GM10847 (cell line): ENCODE results near the gene UBE2F.

ENCODE experiments used
- POLR2A ChIP-seq: IDR thresholded peaks from 2 replicates; pipeline ENCODE4 v1.6.1; 2011; ENCODE audit not compliant: insufficient read length; ENCODE audit errors: extremely low read depth

The UBE2F gene

GRCh38 chr2:238022594-238023157 is 55.9 kb downstream of the UBE2F start:
- no peak for TF ChIP-seq POLR2A

GRCh38 chr2:238023608-238024007 is 56.8 kb downstream of the UBE2F start:
- TF ChIP-seq POLR2A, result no peak

GRCh38 chr2:238024986-238025385 is 58.2 kb downstream of the UBE2F start:
- TF ChIP-seq POLR2A, result no peak

- no peak for TF ChIP-seq POLR2A
Observed at GRCh38 chr2:238025741-238026360, 59.0 kb downstream of the UBE2F start.

- TF ChIP-seq POLR2A, result no peak
Observed at GRCh38 chr2:238027058-238027457, 60.2 kb downstream of the UBE2F start.

GRCh38 chr2:238027591-238028415 is 61.0 kb downstream of the UBE2F start:
- no peak for TF ChIP-seq POLR2A

GRCh38 chr2:238029853-238030252 is 63.0 kb downstream of the UBE2F start:
- no peak for TF ChIP-seq POLR2A

GRCh38 chr2:238030422-238031155 is 63.8 kb downstream of the UBE2F start:
- TF ChIP-seq POLR2A, result no peak

- TF ChIP-seq POLR2A, result no peak
Observed at GRCh38 chr2:238031751-238032150, 64.9 kb downstream of the UBE2F start.

GRCh38 chr2:238032755-238033337 is 66.0 kb downstream of the UBE2F start:
- TF ChIP-seq POLR2A, result no peak

- TF ChIP-seq POLR2A, result no peak
Observed at GRCh38 chr2:238038203-238038602, 71.4 kb downstream of the UBE2F start.

GRCh38 chr2:238039151-238039550 is 72.3 kb downstream of the UBE2F start:
- TF ChIP-seq POLR2A, result no peak

GRCh38 chr2:238039985-238040384 is 73.2 kb downstream of the UBE2F start:
- no peak for TF ChIP-seq POLR2A

- TF ChIP-seq POLR2A, result no peak
Observed at GRCh38 chr2:238040918-238041317, 74.1 kb downstream of the UBE2F start.

- no peak for TF ChIP-seq POLR2A
Observed at GRCh38 chr2:238042090-238042489, 75.3 kb downstream of the UBE2F start.
